Pancreas (tissue), 10 donors: ENCODE measurements around the gene SLC38A9. TPM values are rescaled to one million over a fixed set of nuclear protein-coding genes. Genes with fewer than 3 reads are reported as not detected.
A peak's percentile ranks its signal among the peaks of the same experiment; 100 is the strongest.

Experiments
- ATAC-seq, 4 donors: fragments of 200-7000 bp; cut with Tn5 transposase; one replicate each; pipeline versions ENCODE4 v1.8.0 to v1.9.1; 2020; ENCODE audit warnings: mild to moderate bottlenecking in 4 of 4, moderate library complexity in 4 of 4
- DNase-seq, 6 donors: peaks; one replicate each; pipeline ENCODE4 v3.0.0-alpha.2; 2020
- FAIRE-seq: peaks from 2 replicates; lab custom pipeline; 2012; peaks lifted over from hg19 to GRCh38; lab: Jason Lieb, UNC
- H3K27ac ChIP-seq, 4 donors: fragments of 200-600 bp; sonication (generic); 1 replicate in 3 of 4; 2 replicates in 1 of 4; pipeline versions ENCODE4 v1.5.0 to v1.8.0; 2020
- H3K27me3 ChIP-seq, 4 donors: fragments of 200-600 bp; one replicate each; pipeline ENCODE4 v1.8.0; 2021
- H3K36me3 ChIP-seq, 3 donors: fragments of 200-600 bp; sonication (generic) in 1 of 3; one replicate each; pipeline versions ENCODE4 v1.5.0 to v1.8.0; 2020 to 2021
- H3K4me1 ChIP-seq, 3 donors: fragments of 200-600 bp; one replicate each; pipeline ENCODE4 v1.8.0; 2021
- H3K4me3 ChIP-seq, 4 donors: fragments of 200-600 bp; sonication (generic) in 2 of 4; one replicate each; pipeline versions ENCODE4 v1.5.0 to v1.8.0; 2020 to 2021
- H3K9me3 ChIP-seq, 4 donors: fragments of 200-600 bp; one replicate each; pipeline ENCODE4 v1.8.0; 2021
- WGBS, 2 donors: extraction: QIAGEN DNeasy Blood & Tissue Kit; methylation state at CpG; one replicate each; pipeline ENCODE4 v1.1.7; 2013; 5-methylcytosine and 5-hydroxymethylcytosine counted together
- intact Hi-C, 3 donors: fragments of 100-400 bp; cut with DNase I; formaldehyde crosslinking; loops; one replicate each; pipeline versions ENCODE4 v1.11.1 to v1.14.2; 2022
- polyA plus RNA-seq, 2 donors: library from polyadenylated mRNA; stranded (reverse); fragments of 200-250 nt; gene quantifications; one replicate each; pipeline ENCODE4 v1.2.3, GENCODE V29; 2013
- total RNA-seq, 6 donors: library from RNA; stranded (reverse); fragmentation: NEBNext Ultra II Directional in 4 of 6; extraction: Animal tissue kit (Norgen Biotek cat#: 25700) in 4 of 6; gene quantifications; one replicate each; pipeline versions ENCODE4 v1.2.1 to v1.2.4, GENCODE V29; 2021 to 2023
- TF ChIP-seq, protein P1 (sequence below), 4 donors: fragments of 200-600 bp; sonication (generic) in 3 of 4; IDR thresholded peaks; one replicate each; pipeline versions ENCODE4 v1.5.0 to v1.8.0; 2021; ENCODE audit warnings: antibody characterized with exemption in 4 of 4
- donor health status: healthy with polysubstance abuse.
- donor health status: DM: no; HTN: no; CAD: no; lungs with moderate emphysema.
- donor health status: DM: no; HTN: no; CAD: no.
- donor health status: control.
- donor health status: control.
- donor health status: Bipolar disorder and iron deficiency.
- donor health status: DM: yes; HTN: yes; CAD: no.
- donor health status: DM: no; HTN: no; CAD: no.
- donor health status: DM: no; HTN: no; CAD: no.
- donor health status: DM: yes; HTN: yes; CAD: no.

SLC38A9 gene
- total and polyA plus RNA-seq, 8 donors = 9.7 to 27.1 (median 18.7) TPM

DNA sequence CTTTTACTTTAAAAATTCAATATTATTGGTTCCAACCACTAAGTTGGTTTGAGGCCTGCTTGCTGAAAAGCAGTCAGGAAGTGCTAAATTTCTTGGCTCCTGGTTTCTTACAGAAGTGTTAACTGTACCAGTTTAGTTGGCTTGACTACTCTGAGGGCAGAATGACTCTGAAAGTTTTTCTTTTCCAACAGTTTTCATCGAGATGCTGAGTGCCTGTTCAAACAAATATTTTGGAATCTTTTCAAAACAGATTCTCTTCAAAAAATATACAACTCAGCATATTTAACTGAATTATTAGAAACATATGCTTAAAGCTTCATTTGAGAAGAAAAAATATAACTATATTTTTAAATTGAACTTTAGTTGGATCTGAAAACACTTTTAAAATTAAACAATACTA is 37.0 kb downstream of the SLC38A9 start:
- H3K27me3 ChIP-seq = no peaks in the 10 kb centered on the region
- WGBS, 2 donors = 3 to 8% methylated on average over 1 of the region's 1 CpG
- H3K4me1 ChIP-seq = no peaks in the 10 kb centered on the region
- FAIRE-seq (peak; percentile 63), DNase-seq (no peak), ATAC-seq (no peak)
- no peaks in the 10 kb centered on the region for H3K36me3 ChIP-seq
- no peak overlapping the region for H3K27ac ChIP-seq
- no peaks in the 10 kb centered on the region for H3K9me3 ChIP-seq
- intact Hi-C loops = no loop called here
- no peak overlapping the region for H3K4me3 ChIP-seq
- TF ChIP-seq, protein P1, sequence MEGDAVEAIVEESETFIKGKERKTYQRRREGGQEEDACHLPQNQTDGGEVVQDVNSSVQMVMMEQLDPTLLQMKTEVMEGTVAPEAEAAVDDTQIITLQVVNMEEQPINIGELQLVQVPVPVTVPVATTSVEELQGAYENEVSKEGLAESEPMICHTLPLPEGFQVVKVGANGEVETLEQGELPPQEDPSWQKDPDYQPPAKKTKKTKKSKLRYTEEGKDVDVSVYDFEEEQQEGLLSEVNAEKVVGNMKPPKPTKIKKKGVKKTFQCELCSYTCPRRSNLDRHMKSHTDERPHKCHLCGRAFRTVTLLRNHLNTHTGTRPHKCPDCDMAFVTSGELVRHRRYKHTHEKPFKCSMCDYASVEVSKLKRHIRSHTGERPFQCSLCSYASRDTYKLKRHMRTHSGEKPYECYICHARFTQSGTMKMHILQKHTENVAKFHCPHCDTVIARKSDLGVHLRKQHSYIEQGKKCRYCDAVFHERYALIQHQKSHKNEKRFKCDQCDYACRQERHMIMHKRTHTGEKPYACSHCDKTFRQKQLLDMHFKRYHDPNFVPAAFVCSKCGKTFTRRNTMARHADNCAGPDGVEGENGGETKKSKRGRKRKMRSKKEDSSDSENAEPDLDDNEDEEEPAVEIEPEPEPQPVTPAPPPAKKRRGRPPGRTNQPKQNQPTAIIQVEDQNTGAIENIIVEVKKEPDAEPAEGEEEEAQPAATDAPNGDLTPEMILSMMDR (IDR thresholded peaks at IDR 0.05) = no peak

DNA sequence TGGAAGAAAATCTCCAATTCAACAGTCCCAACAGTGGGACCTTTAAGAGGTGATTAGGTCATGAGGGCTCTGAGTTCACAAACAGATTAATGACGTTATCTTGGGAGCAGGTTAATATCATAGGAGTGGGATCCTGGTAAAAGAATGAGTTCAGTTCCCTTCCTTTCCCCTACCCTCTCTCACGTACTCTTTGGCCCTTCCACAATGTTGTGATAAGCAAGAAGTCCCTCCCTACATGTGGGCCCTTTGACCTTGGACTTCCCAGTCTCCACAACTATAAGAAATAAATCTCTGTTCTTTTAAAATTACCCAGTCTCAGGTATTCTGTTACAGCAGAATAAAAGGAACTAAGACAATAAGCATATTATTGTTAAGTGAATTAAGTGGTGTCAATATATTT is 37.8 kb downstream of the SLC38A9 start:
- no peak for FAIRE-seq
- ATAC-seq = no peak
- 42 to 50% methylated on average over 2 of the region's 2 CpGs for WGBS, 2 donors
- intact Hi-C loops = no loop called here
- H3K27ac ChIP-seq = no peak overlapping the region
- H3K4me3 ChIP-seq = no peak overlapping the region
- H3K27me3 ChIP-seq = no peaks in the 10 kb centered on the region
- no peaks in the 10 kb centered on the region for H3K36me3 ChIP-seq
- no peaks in the 10 kb centered on the region for H3K9me3 ChIP-seq
- TF ChIP-seq, protein P1 (IDR thresholded peaks at IDR 0.05) = no peak
- H3K4me1 ChIP-seq = no peaks in the 10 kb centered on the region
- no peak for DNase-seq

DNA sequence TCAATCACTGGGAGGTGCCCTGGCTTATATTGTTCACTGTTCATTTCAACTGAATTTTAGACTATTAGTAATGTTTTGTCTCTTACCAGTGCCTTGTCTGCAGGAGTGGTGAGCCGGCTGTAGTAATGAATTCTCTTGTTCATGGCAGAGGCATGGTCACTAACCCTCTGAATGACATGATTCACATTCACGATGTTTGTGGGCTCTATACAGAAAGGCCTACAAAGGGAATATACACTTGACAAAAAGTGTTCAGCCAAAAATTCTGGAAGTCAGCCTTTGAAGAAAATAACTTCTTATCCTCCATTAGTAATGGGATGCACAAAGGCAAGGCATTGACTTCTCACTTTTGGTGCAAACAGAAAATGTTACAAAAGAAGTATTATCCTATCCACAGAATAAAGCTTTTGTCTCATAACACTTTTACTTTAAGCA is 39.6 kb downstream of the SLC38A9 start:
- H3K27ac ChIP-seq = no peak overlapping the region
- no peak for FAIRE-seq
- intact Hi-C loops = no loop called here

DNA sequence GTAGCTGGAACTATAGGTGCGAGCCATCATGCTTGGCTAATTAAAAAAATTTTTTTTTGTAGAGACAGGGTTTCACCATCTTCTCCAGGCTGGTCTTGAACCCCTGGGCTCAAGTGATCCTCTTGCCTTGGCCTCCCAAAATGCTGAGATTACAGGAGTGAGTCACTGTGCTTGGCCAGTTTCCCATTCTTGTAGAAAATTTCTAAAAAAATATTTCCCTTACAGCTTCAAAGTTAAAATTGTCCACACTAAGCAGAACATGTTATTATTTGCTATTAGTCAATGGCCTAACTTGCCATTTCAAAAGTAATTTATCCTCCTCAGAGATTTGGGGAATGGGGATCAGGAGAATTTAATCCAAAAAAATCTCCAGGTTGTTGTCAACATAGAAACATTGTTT is 40.1 kb downstream of the SLC38A9 start:
- FAIRE-seq (no peak), DNase-seq (no peak), ATAC-seq (no peak)
- H3K9me3 ChIP-seq = no peaks in the 10 kb centered on the region
- H3K4me1 ChIP-seq = no peaks in the 10 kb centered on the region
- H3K27me3 ChIP-seq = no peaks in the 10 kb centered on the region
- no peaks in the 10 kb centered on the region for H3K36me3 ChIP-seq
- H3K27ac ChIP-seq = no peak overlapping the region
- 97 to 100% methylated on average over 1 of the region's 1 CpG for WGBS, 2 donors
- TF ChIP-seq, protein P1 (IDR thresholded peaks at IDR 0.05) = no peak
- intact Hi-C loops = no loop called here
- no peak overlapping the region for H3K4me3 ChIP-seq

More for the DNA sequence above, 39.6 kb downstream of the SLC38A9 start:
- TF ChIP-seq, protein P1 (IDR thresholded peaks at IDR 0.05) = no peak
- Histone ChIP-seq H3K4me1 (no peaks in the 10 kb centered on the region), H3K4me3 (no peak overlapping the region), H3K36me3 (no peaks in the 10 kb centered on the region), H3K9me3 (no peaks in the 10 kb centered on the region), H3K27me3 (no peaks in the 10 kb centered on the region)
- no peak for ATAC-seq
- WGBS, 2 donors = 89% methylated on average over 2 of the region's 2 CpGs
- no peak for DNase-seq

DNA sequence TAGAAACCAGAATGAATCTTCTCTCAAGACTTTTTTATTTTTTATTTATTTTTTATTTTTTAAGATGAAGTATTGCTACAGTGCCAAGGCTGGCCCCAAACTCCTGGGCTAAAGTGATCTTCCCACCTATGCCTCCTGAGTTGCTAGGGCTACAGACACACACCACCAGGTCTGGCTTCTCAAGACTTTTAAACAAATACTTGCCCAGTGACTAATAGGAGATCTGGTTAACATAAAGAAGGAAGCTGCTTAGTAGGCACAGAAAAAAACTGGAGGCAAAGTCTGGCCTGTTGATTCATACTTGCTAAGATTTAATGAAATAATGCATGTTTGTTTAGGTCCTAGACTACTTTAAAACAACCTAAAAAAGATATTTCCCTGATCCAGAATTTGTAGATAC is 43.8 kb downstream of the SLC38A9 start:
- FAIRE-seq = no peak
- intact Hi-C loops = no loop called here

More for the DNA sequence above, 43.8 kb downstream of the SLC38A9 start:
- TF ChIP-seq, protein P1 (IDR thresholded peaks at IDR 0.05) = no peak
- no peak overlapping the region for H3K27ac ChIP-seq
- H3K36me3 ChIP-seq = peaks cover 0 to 6% (median 0%) of the 10 kb centered on the region in 3 donors
- H3K4me1 ChIP-seq = no peaks in the 10 kb centered on the region
- no peaks in the 10 kb centered on the region for H3K27me3 ChIP-seq
- H3K4me3 ChIP-seq = no peak overlapping the region
- DNase-seq = no peak
- ATAC-seq = peak in 1 of 4 donors; percentile 63
- no peaks in the 10 kb centered on the region for H3K9me3 ChIP-seq
